Neural cell (in vitro differentiated cells): Measurements from ENCODE around the gene ZNF175. TPM values are rescaled to one million over a fixed set of nuclear protein-coding genes. Genes with fewer than 3 reads are reported as not detected.

Experiments
- H2AFZ ChIP-seq: fragments of 200-600, 300-800 bp; sonication (generic), shearing (Covaris generic); 2 replicates; pipeline ENCODE4 v1.6.0; 2014; ENCODE audit warnings: low read depth, mild to moderate bottlenecking, antibody characterized with exemption, low read length, moderate library complexity
- H3F3A ChIP-seq: fragments of 200-600 bp; shearing (Covaris generic); 2 replicates; pipeline ENCODE4 v1.6.1; 2016; ENCODE audit warnings: mild to moderate bottlenecking, moderate library complexity, mixed read lengths, antibody characterized with exemption, low read length; ENCODE audit not compliant: insufficient read depth, poor library complexity, severe bottlenecking
- H3K27ac ChIP-seq: fragments of 200-600, 300-800 bp; sonication (generic), shearing (Covaris generic); 2 replicates; pipeline ENCODE4 v1.5.1; 2014; ENCODE audit warnings: mild to moderate bottlenecking, low read length, moderate library complexity
- H3K27me3 ChIP-seq: fragments of 300-800, 200-600 bp; sonication (generic), shearing (Covaris generic); 2 replicates; pipeline ENCODE4 v1.6.0; 2014; ENCODE audit warnings: mild to moderate bottlenecking, low read depth, low read length, moderate library complexity; ENCODE audit not compliant: insufficient read depth
- H3K36me3 ChIP-seq: fragments of 300-800, 200-600 bp; sonication (generic), shearing (Covaris generic); 2 replicates; pipeline ENCODE4 v1.5.1; 2014; ENCODE audit warnings: mild to moderate bottlenecking, antibody characterized with exemption, low read length, moderate library complexity; ENCODE audit not compliant: insufficient read depth
- H3K4me2 ChIP-seq: fragments of 300-800, 200-600 bp; sonication (generic), shearing (Covaris generic); 2 replicates; pipeline ENCODE4 v1.6.0; 2014; ENCODE audit warnings: mild to moderate bottlenecking, low read length
- H3K4me3 ChIP-seq: fragments of 300-800, 200-600 bp; sonication (generic), shearing (Covaris generic); 2 replicates; pipeline ENCODE4 v1.5.1; 2014; ENCODE audit warnings: mild to moderate bottlenecking, low read length, moderate library complexity
- H3K79me2 ChIP-seq: fragments of 200-600 bp; shearing (Covaris generic); replicated peaks from 2 replicates; pipeline ENCODE4 v1.6.0; 2014; ENCODE audit warnings: mild to moderate bottlenecking, low read length, moderate library complexity; ENCODE audit not compliant: insufficient read depth
- H3K9ac ChIP-seq: fragments of 300-800, 200-600 bp; sonication (generic), shearing (Covaris generic); 2 replicates; pipeline ENCODE4 v1.6.1; 2016; ENCODE audit warnings: mild to moderate bottlenecking, low read length, mixed read lengths
- H3K9me2 ChIP-seq: fragments of 200-600 bp; shearing (Covaris generic); 2 replicates; pipeline ENCODE4 v1.6.1; 2016; ENCODE audit warnings: mild to moderate bottlenecking, low read length, mixed read lengths; ENCODE audit not compliant: insufficient read depth
- H3K9me3 ChIP-seq: fragments of 200-600, 300-800 bp; sonication (generic), shearing (Covaris generic); 2 replicates; pipeline ENCODE4 v1.6.1; 2016; ENCODE audit warnings: mild to moderate bottlenecking, mixed run types, low read length, moderate library complexity, mixed read lengths
- H4K20me1 ChIP-seq: fragments of 200-600 bp; shearing (Covaris generic); 2 replicates; pipeline ENCODE4 v1.6.1; 2016; ENCODE audit warnings: mild to moderate bottlenecking, mixed run types; ENCODE audit not compliant: insufficient read depth
- CTCF ChIP-seq: fragments of 450-650 bp; IDR thresholded peaks from 2 replicates; pipeline ENCODE4 v1.5.1; 2014; ENCODE audit warnings: antibody characterized with exemption, mild to moderate bottlenecking, moderate library complexity; ENCODE audit not compliant: poor library complexity, severe bottlenecking
- EP300 ChIP-seq: fragments of 450-650 bp; conservative IDR thresholded peaks from 2 replicates; pipeline ENCODE4 v1.6.1; 2014; ENCODE audit warnings: antibody characterized with exemption, mild to moderate bottlenecking, moderate library complexity; ENCODE audit not compliant: poor library complexity, severe bottlenecking
- EZH2 ChIP-seq: fragments of 200-600, 300-800 bp; shearing (Covaris generic), sonication (generic); IDR thresholded peaks from 2 replicates; pipeline ENCODE4 v1.6.1; 2014; ENCODE audit warnings: antibody characterized with exemption, low read length, borderline replicate concordance, mild to moderate bottlenecking; ENCODE audit not compliant: insufficient read depth, poor library complexity, severe bottlenecking
- MXI1 ChIP-seq: fragments of 450-650 bp; conservative IDR thresholded peaks from 2 replicates; pipeline ENCODE4 v1.6.1; 2014; ENCODE audit warnings: antibody characterized with exemption, mild to moderate bottlenecking; ENCODE audit not compliant: poor library complexity, severe bottlenecking
- POLR2AphosphoS5 ChIP-seq: IDR thresholded peaks from 2 replicates; pipeline ENCODE4 v1.6.1; 2012
- RAD21 ChIP-seq: fragments of 450-650 bp; conservative IDR thresholded peaks from 2 replicates; pipeline ENCODE4 v1.6.1; 2014; ENCODE audit warnings: antibody characterized with exemption, mild to moderate bottlenecking, moderate library complexity
- SMC3 ChIP-seq: fragments of 450-650 bp; conservative IDR thresholded peaks from 2 replicates; pipeline ENCODE4 v1.6.1; 2014; ENCODE audit warnings: antibody characterized with exemption, mild to moderate bottlenecking, moderate library complexity; ENCODE audit not compliant: poor library complexity
- TAF1 ChIP-seq: IDR thresholded peaks from 2 replicates; pipeline ENCODE4 v1.6.1; 2012; ENCODE audit warnings: low read depth
- polyA plus RNA-seq: library from polyadenylated mRNA; depleted of rRNA; stranded (reverse); fragments of >200 nt; gene quantifications from 2 replicates; pipeline ENCODE4 v1.2.3, GENCODE V29; 2014
- TF ChIP-seq, protein P1 (sequence below): IDR thresholded peaks from 2 replicates; pipeline ENCODE4 v1.6.1; 2012; ENCODE audit warnings: borderline replicate concordance

ZNF175 gene
- polyA plus RNA-seq, 1 donor from 2014 or later, result 10.9 TPM

- Histone ChIP-seq H3K36me3 (no peaks in the 10 kb centered on the region), H3K27ac (no peak overlapping the region), H3K9ac (no peak overlapping the region), H2AFZ (no peak overlapping the region), H3K4me2 (no peak overlapping the region), H3K79me2 (no peaks in the 10 kb centered on the region), H3K4me3 (no peak overlapping the region), H3K9me3 (no peaks in the 10 kb centered on the region), H4K20me1 (no peaks in the 10 kb centered on the region), H3F3A (no peaks in the 10 kb centered on the region), H3K27me3 (no peaks in the 10 kb centered on the region), H3K9me2 (no peaks in the 10 kb centered on the region)
- TF ChIP-seq RAD21 (no peak), EP300 (no peak), POLR2AphosphoS5 (no peak), CTCF (no peak), MXI1 (no peak), SMC3 (no peak), TAF1 (no peak), EZH2 (no peak)
- TF ChIP-seq, protein P1, sequence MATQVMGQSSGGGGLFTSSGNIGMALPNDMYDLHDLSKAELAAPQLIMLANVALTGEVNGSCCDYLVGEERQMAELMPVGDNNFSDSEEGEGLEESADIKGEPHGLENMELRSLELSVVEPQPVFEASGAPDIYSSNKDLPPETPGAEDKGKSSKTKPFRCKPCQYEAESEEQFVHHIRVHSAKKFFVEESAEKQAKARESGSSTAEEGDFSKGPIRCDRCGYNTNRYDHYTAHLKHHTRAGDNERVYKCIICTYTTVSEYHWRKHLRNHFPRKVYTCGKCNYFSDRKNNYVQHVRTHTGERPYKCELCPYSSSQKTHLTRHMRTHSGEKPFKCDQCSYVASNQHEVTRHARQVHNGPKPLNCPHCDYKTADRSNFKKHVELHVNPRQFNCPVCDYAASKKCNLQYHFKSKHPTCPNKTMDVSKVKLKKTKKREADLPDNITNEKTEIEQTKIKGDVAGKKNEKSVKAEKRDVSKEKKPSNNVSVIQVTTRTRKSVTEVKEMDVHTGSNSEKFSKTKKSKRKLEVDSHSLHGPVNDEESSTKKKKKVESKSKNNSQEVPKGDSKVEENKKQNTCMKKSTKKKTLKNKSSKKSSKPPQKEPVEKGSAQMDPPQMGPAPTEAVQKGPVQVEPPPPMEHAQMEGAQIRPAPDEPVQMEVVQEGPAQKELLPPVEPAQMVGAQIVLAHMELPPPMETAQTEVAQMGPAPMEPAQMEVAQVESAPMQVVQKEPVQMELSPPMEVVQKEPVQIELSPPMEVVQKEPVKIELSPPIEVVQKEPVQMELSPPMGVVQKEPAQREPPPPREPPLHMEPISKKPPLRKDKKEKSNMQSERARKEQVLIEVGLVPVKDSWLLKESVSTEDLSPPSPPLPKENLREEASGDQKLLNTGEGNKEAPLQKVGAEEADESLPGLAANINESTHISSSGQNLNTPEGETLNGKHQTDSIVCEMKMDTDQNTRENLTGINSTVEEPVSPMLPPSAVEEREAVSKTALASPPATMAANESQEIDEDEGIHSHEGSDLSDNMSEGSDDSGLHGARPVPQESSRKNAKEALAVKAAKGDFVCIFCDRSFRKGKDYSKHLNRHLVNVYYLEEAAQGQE, result no peak
Observed at GRCh38 chr19:51632126-51632525, 61.0 kb downstream of the ZNF175 start.

DNA sequence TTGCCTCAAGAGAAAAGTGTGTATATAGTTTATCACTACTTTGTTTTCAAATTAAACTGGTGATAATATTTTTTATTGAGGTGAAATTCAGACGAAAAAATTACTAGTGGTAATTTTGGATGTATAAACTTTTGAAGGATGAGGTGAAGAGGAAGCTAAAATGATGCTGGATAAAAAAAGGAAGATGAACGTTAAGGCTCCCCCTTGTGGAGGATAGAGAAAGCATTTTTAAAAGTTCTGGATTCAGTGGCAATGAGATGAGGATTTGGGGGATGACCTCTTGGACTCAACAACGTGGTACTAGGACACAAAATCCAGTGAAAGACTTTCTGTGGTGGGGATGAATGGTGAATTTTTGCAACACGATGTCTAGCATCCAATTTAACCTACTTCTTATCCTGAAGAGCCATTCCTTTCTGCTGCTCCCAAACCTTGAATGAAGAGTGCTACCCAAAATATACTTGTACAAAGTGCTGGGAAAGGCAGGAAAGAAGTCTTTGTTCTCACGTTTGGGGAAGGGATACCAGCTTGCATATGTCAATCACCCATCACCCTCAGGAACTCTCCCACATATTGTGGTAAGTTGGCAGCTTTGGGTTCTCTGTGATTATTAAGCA, 66.4 kb downstream of the ZNF175 start:
- H3K4me2 ChIP-seq, result no peak overlapping the region
- H3K36me3 ChIP-seq, result no peaks in the 10 kb centered on the region
- no peaks in the 10 kb centered on the region for H3K9me3 ChIP-seq
- no peaks in the 10 kb centered on the region for H4K20me1 ChIP-seq
- H3K9me2 ChIP-seq, result no peaks in the 10 kb centered on the region
- H3K27me3 ChIP-seq, result no peaks in the 10 kb centered on the region
- H3K79me2 ChIP-seq, result no peaks in the 10 kb centered on the region
- TF ChIP-seq TAF1 (no peak), MXI1 (no peak), SMC3 (no peak), RAD21 (no peak)
- H3K9ac ChIP-seq, result no peak overlapping the region
- H3F3A ChIP-seq, result no peaks in the 10 kb centered on the region
- no peak overlapping the region for H3K27ac ChIP-seq
- H2AFZ ChIP-seq, result no peak overlapping the region
- no peak overlapping the region for H3K4me3 ChIP-seq
